Embryonic facial prominence (tissue), 1 donor: ENCODE data around the gene SEMA6B.

ENCODE experiments used
- DNase-seq: peaks from one replicate; pipeline ENCODE4 v3.0.0-alpha.2; 2016; ENCODE audit errors: extremely low spot score

The SEMA6B gene

GRCh38 chr19:4525563-4526002 is 33.9 kb downstream of the SEMA6B start:
- no peak for DNase-seq

GRCh38 chr19:4524808-4525562 is 34.5 kb downstream of the SEMA6B start:
- no peak for DNase-seq

GRCh38 chr19:4523306-4524110 is 36.0 kb downstream of the SEMA6B start:
- no peak for DNase-seq

GRCh38 chr19:4522291-4523002 is 37.0 kb downstream of the SEMA6B start:
- DNase-seq: no peak

GRCh38 chr19:4521888-4522242 is 37.6 kb downstream of the SEMA6B start:
- no peak for DNase-seq

- DNase-seq: no peak
These were observed 38.2 kb downstream of the SEMA6B start for GRCh38 chr19:4521170-4521887.

GRCh38 chr19:4519521-4520277 is 39.8 kb downstream of the SEMA6B start:
- no peak for DNase-seq

GRCh38 chr19:4519172-4519496 is 40.4 kb downstream of the SEMA6B start:
- DNase-seq: no peak

- DNase-seq: no peak
These were observed 40.9 kb downstream of the SEMA6B start, which contains the start of gene PLIN4 for GRCh38 chr19:4518345-4519171. PLIN4 (minus strand) TSS chr19:4518486; CDS start chr19:4518272, 214 bp downstream.

GRCh38 chr19:4517451-4518057 is 41.9 kb downstream of the SEMA6B start:
- no peak for DNase-seq

- no peak for DNase-seq
These were observed 42.6 kb downstream of the SEMA6B start for GRCh38 chr19:4516939-4517300.

GRCh38 chr19:4516199-4516938 is 43.1 kb downstream of the SEMA6B start:
- no peak for DNase-seq

GRCh38 chr19:4515732-4516131 is 43.8 kb downstream of the SEMA6B start:
- DNase-seq: no peak

GRCh38 chr19:4513248-4513647 is 46.2 kb downstream of the SEMA6B start:
- no peak for DNase-seq

- DNase-seq: no peak
These were observed 47.4 kb downstream of the SEMA6B start for GRCh38 chr19:4512070-4512469.

GRCh38 chr19:4511300-4512054 is 48.0 kb downstream of the SEMA6B start:
- no peak for DNase-seq

GRCh38 chr19:4510435-4511255 is 48.8 kb downstream of the SEMA6B start:
- no peak for DNase-seq

- no peak for DNase-seq
These were observed 50.8 kb downstream of the SEMA6B start for GRCh38 chr19:4508698-4509097.
